DND-41 (cell line): ENCODE results near the gene SPATA6L.
"Not testable (repeated sequence)": the region's sequence is repeated elsewhere in the genome, so short reads cannot be mapped to it uniquely, and the experiment has no call there.

ENCODE experiments used
- ATAC-seq: fragments of 200-7000 bp; cut with Tn5 transposase; 3 replicates; pipeline ENCODE4 v1.9.1; 2021; ENCODE audit warnings: low read depth; ENCODE audit not compliant: insufficient read depth
- DNase-seq: peaks from one replicate; pipeline ENCODE4 v3.0.0-alpha.2; 2020
- H2AFZ ChIP-seq: 2 replicates; pipeline ENCODE4 v1.6.0; 2012; ENCODE audit warnings: low read depth, low read length
- H3K27ac ChIP-seq: 2 replicates; pipeline ENCODE4 v1.5.1; 2012; ENCODE audit warnings: low read length, inconsistent platforms
- H3K27me3 ChIP-seq: fragments of 200-600 bp; sonication (generic); 2 replicates; pipeline ENCODE4 v1.6.0; 2012; ENCODE audit warnings: low read length, mild to moderate bottlenecking, inconsistent platforms; ENCODE audit not compliant: insufficient read depth, poor library complexity
- H3K36me3 ChIP-seq: 2 replicates; pipeline ENCODE4 v1.5.1; 2012; ENCODE audit warnings: low read length, inconsistent platforms; ENCODE audit not compliant: insufficient read depth
- H3K4me1 ChIP-seq: 2 replicates; pipeline ENCODE4 v1.5.1; 2012; ENCODE audit warnings: mild to moderate bottlenecking, low read length; ENCODE audit not compliant: insufficient read depth
- H3K4me2 ChIP-seq: 2 replicates; pipeline ENCODE4 v1.6.0; 2012; ENCODE audit warnings: mild to moderate bottlenecking, moderate library complexity, low read length, inconsistent platforms; ENCODE audit not compliant: insufficient read depth
- H3K4me3 ChIP-seq, 2 experiments: fragments of 200-600 bp in 1 of 2; shearing (Covaris generic) in 1 of 2; 2 replicates each; pipeline ENCODE4 v1.5.1; 2012 to 2016; ENCODE audit warnings: inconsistent platforms in 2 of 2, low read length in 2 of 2, mild to moderate bottlenecking in 2 of 2, low read depth in 1 of 2, moderate library complexity in 1 of 2
- H3K79me2 ChIP-seq: 2 replicates; pipeline ENCODE4 v1.6.0; 2012; ENCODE audit warnings: low read length, inconsistent platforms; ENCODE audit not compliant: insufficient read depth
- H3K9ac ChIP-seq: 2 replicates; pipeline ENCODE4 v1.6.0; 2012; ENCODE audit warnings: low read depth, mild to moderate bottlenecking, inconsistent platforms, low read length, moderate library complexity
- H3K9me3 ChIP-seq: 2 replicates; pipeline ENCODE4 v1.5.1; 2012; ENCODE audit warnings: low read length, moderate library complexity, mild to moderate bottlenecking, inconsistent platforms; ENCODE audit not compliant: insufficient read depth, severe bottlenecking
- H4K20me1 ChIP-seq: 2 replicates; pipeline ENCODE4 v1.6.0; 2012; ENCODE audit warnings: low read length; ENCODE audit not compliant: insufficient read depth
- CTCF ChIP-seq: IDR thresholded peaks from 2 replicates; pipeline ENCODE4 v1.5.1; 2012; ENCODE audit warnings: borderline replicate concordance, low read length, moderate library complexity, mild to moderate bottlenecking; ENCODE audit not compliant: poor library complexity, severe bottlenecking; ENCODE audit errors: extremely low read depth
- EZH2 ChIP-seq: IDR thresholded peaks from 3 replicates; pipeline ENCODE4 v1.6.1; 2012; ENCODE audit warnings: borderline replicate concordance, low read depth, mild to moderate bottlenecking, moderate library complexity, low read length, inconsistent platforms; ENCODE audit not compliant: severe bottlenecking

The SPATA6L gene

GRCh38 chr9:4615778-4616177, 50.5 kb downstream of the SPATA6L start:
- Histone ChIP-seq H3K4me3 (no peak overlapping the region), H3K9ac (no peak overlapping the region), H2AFZ (no peak overlapping the region), H3K79me2 (no peaks in the 10 kb centered on the region), H3K36me3 (no peaks in the 10 kb centered on the region), H3K27ac (no peak overlapping the region), H3K4me1 (no peaks in the 10 kb centered on the region), H3K4me2 (no peak overlapping the region), H3K27me3 (no peaks in the 10 kb centered on the region), H3K9me3 (no peaks in the 10 kb centered on the region), H4K20me1 (no peaks in the 10 kb centered on the region)
- DNase-seq (no peak), ATAC-seq (no peak)
- TF ChIP-seq CTCF (no peak), EZH2 (no peak)

DNA sequence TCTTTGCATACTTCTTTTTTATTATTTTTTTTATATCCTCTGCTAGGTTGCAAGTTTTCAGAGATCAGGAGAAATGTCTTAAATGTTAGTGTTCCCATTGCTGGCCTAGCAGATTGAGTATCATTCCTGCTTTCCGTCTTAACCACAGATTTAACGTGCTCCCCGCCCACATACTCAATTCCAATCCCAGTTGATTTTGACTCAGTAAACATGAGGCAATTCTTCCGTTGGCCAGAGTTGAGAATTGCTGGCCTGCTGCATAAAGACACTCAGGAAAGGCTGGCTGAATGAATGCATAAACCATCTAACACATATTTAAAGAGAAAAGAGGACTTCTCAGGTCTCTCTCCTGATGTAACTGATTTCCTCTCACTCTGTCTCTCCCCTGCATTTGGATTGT, 51.0 kb downstream of the SPATA6L start:
- DNase-seq, result no peak
- H3K79me2 ChIP-seq, result no peaks in the 10 kb centered on the region
- no peak for ATAC-seq
- H3K4me2 ChIP-seq, result no peak overlapping the region
- H3K36me3 ChIP-seq, result no peaks in the 10 kb centered on the region
- H3K4me1 ChIP-seq, result no peaks in the 10 kb centered on the region
- no peaks in the 10 kb centered on the region for H3K9me3 ChIP-seq
- H3K9ac ChIP-seq, result no peak overlapping the region
- TF ChIP-seq EZH2 (no peak), CTCF (no peak)
- H4K20me1 ChIP-seq, result no peaks in the 10 kb centered on the region
- no peak overlapping the region for H3K27ac ChIP-seq
- H3K27me3 ChIP-seq, result no peaks in the 10 kb centered on the region
- H3K4me3 ChIP-seq, result no peak overlapping the region
- H2AFZ ChIP-seq, result no peak overlapping the region

DNA sequence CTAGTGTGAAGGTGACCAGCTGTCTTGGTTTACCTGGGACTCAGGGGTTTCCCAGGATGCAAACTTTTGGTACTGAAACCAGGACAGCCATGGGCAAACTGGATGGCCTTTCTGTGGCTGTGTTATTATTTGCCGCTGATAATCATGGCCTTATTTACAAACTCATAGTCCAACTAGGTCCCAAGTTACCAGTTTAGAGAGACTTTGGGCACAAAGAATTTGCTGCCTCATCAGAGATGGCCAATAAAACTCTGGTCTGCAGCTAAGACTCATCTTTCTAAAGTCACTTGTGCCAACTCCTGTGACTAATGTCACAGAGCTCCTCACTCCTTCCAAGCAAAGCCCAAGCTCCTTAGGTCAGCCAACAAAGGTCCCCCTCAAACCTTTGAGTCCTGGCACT, 51.7 kb downstream of the SPATA6L start:
- DNase-seq, result no peak

GRCh38 chr9:4606033-4606432, 60.2 kb downstream of the SPATA6L start:
- not testable (repeated sequence) for H3K9me3 ChIP-seq, H4K20me1 ChIP-seq, H3K9ac ChIP-seq, H3K4me1 ChIP-seq, H3K27me3 ChIP-seq, H2AFZ ChIP-seq, H3K4me3 ChIP-seq, H3K36me3 ChIP-seq, H3K27ac ChIP-seq, ATAC-seq, H3K4me2 ChIP-seq, H3K79me2 ChIP-seq
- peak; percentile 66 for DNase-seq

More for the DNA sequence above, 51.7 kb downstream of the SPATA6L start:
- Histone ChIP-seq H3K27me3 (no peaks in the 10 kb centered on the region), H3K4me1 (no peaks in the 10 kb centered on the region), H3K9me3 (no peaks in the 10 kb centered on the region), H3K27ac (no peak overlapping the region), H3K79me2 (no peaks in the 10 kb centered on the region), H4K20me1 (no peaks in the 10 kb centered on the region), H3K4me3 (no peak overlapping the region), H3K4me2 (no peak overlapping the region), H3K36me3 (no peaks in the 10 kb centered on the region), H3K9ac (no peak overlapping the region), H2AFZ (no peak overlapping the region)
- no peak for ATAC-seq
- no peak for TF ChIP-seq EZH2
- TF ChIP-seq CTCF, result no peak
